ENCODE measurements around the gene TAP1. TPM values are rescaled to one million over a fixed set of nuclear protein-coding genes. Genes with fewer than 3 reads are reported as not detected.
"Not testable (repeated sequence)": the region's sequence is repeated elsewhere in the genome, so short reads cannot be mapped to it uniquely, and the experiment has no call there.

TAP1 gene
- total RNA-seq, 1 experiment from 2014 or later: 75.1 TPM

GRCh38 chr6:32886681-32887383 is 33.3 kb upstream of the TAP1 start:
- Mint-ChIP-seq H3K36me3 (ENCODE audit: insufficient read depth, unreplicated experiment) (no peaks in the 10 kb centered on the region), H3K27ac (ENCODE audit: unreplicated experiment) (no peak overlapping the region), H3K4me1 (ENCODE audit: low read depth, unreplicated experiment) (peaks cover 23% of the 10 kb centered on the region), H3K27me3 (ENCODE audit: unreplicated experiment) (no peaks in the 10 kb centered on the region), H3K9me3 (ENCODE audit: low read depth, unreplicated experiment) (no peaks in the 10 kb centered on the region), H3K4me3 (ENCODE audit: low read depth, unreplicated experiment) (no peak overlapping the region)
- intact Hi-C loops (cut with micrococcal nuclease; ENCODE audit: unreplicated experiment): no loop called here
- TF ChIP-seq, protein P1, sequence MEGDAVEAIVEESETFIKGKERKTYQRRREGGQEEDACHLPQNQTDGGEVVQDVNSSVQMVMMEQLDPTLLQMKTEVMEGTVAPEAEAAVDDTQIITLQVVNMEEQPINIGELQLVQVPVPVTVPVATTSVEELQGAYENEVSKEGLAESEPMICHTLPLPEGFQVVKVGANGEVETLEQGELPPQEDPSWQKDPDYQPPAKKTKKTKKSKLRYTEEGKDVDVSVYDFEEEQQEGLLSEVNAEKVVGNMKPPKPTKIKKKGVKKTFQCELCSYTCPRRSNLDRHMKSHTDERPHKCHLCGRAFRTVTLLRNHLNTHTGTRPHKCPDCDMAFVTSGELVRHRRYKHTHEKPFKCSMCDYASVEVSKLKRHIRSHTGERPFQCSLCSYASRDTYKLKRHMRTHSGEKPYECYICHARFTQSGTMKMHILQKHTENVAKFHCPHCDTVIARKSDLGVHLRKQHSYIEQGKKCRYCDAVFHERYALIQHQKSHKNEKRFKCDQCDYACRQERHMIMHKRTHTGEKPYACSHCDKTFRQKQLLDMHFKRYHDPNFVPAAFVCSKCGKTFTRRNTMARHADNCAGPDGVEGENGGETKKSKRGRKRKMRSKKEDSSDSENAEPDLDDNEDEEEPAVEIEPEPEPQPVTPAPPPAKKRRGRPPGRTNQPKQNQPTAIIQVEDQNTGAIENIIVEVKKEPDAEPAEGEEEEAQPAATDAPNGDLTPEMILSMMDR (IDR thresholded peaks at IDR 0.05; ENCODE audit: unreplicated experiment): no peak
- DNase-seq: no peak
- no TSS peak for BruUV-seq (replicated peaks)
- CTCF ChIA-PET: interaction anchor here (1.3 to 4.7 kb wide), 6 partner anchors 47 to 98 kb away, joined by 4 to 38 read pairs (median 9); partner anchors contain the start of genes HLA-DMA, HLA-DMB and TAP2

- intact Hi-C loops (cut with micrococcal nuclease; ENCODE audit: unreplicated experiment): loop anchor here (1.0 kb wide), 2 partner anchors 62 to 99 kb away; no protein-coding TSS in a partner anchor
- peaks cover 23% of the 10 kb centered on the region for H3K4me1 Mint-ChIP-seq (ENCODE audit: low read depth, unreplicated experiment)
- TF ChIP-seq, protein P1 (IDR thresholded peaks at IDR 0.05; ENCODE audit: unreplicated experiment): peak; percentile 64
- H3K9me3 Mint-ChIP-seq (ENCODE audit: low read depth, unreplicated experiment): no peaks in the 10 kb centered on the region
- CTCF ChIA-PET: interaction anchor here (0.6 to 4.7 kb wide), 10 partner anchors 9 to 99 kb away, joined by 3 to 38 read pairs (median 6); partner anchors contain the start of genes BRD2, HLA-DMA, HLA-DMB and TAP2
- H3K27ac Mint-ChIP-seq (ENCODE audit: unreplicated experiment): no peak overlapping the region
- H3K4me3 Mint-ChIP-seq (ENCODE audit: low read depth, unreplicated experiment): no peak overlapping the region
- H3K36me3 Mint-ChIP-seq (ENCODE audit: insufficient read depth, unreplicated experiment): no peaks in the 10 kb centered on the region
- DNase-seq: no peak
- no peaks in the 10 kb centered on the region for H3K27me3 Mint-ChIP-seq (ENCODE audit: unreplicated experiment)
- BruUV-seq (replicated peaks): no TSS peak
Measured at GRCh38 chr6:32885698-32886286, 32.3 kb upstream of the TAP1 start.

GRCh38 chr6:32883789-32884188 is 30.3 kb upstream of the TAP1 start:
- CTCF ChIA-PET: interaction anchor here (1.2 to 4.7 kb wide), 2 partner anchors 69 to 101 kb away, joined by 3 to 38 read pairs; partner anchors contain the start of gene HLA-DMA
- Mint-ChIP-seq H3K4me1 (ENCODE audit: low read depth, unreplicated experiment) (peaks cover 23% of the 10 kb centered on the region), H3K27me3 (ENCODE audit: unreplicated experiment) (no peaks in the 10 kb centered on the region), H3K4me3 (ENCODE audit: low read depth, unreplicated experiment) (no peak overlapping the region), H3K36me3 (ENCODE audit: insufficient read depth, unreplicated experiment) (no peaks in the 10 kb centered on the region), H3K9me3 (ENCODE audit: low read depth, unreplicated experiment) (no peaks in the 10 kb centered on the region), H3K27ac (ENCODE audit: unreplicated experiment) (no peak overlapping the region)
- intact Hi-C loops (cut with micrococcal nuclease; ENCODE audit: unreplicated experiment): no loop called here
- DNase-seq: no peak
- BruUV-seq (replicated peaks): no TSS peak
- TF ChIP-seq, protein P1 (IDR thresholded peaks at IDR 0.05; ENCODE audit: unreplicated experiment): no peak

GRCh38 chr6:32882879-32883250 is 29.4 kb upstream of the TAP1 start:
- H3K4me3 Mint-ChIP-seq (ENCODE audit: low read depth, unreplicated experiment): no peak overlapping the region
- CTCF ChIA-PET: interaction anchor here (1.3 to 4.7 kb wide), 2 partner anchors 70 to 102 kb away, joined by 9 to 38 read pairs; partner anchors contain the start of gene HLA-DMA
- no TSS peak for BruUV-seq (replicated peaks)
- peaks cover 23% of the 10 kb centered on the region for H3K4me1 Mint-ChIP-seq (ENCODE audit: low read depth, unreplicated experiment)
- H3K27ac Mint-ChIP-seq (ENCODE audit: unreplicated experiment): no peak overlapping the region
- no peaks in the 10 kb centered on the region for H3K27me3 Mint-ChIP-seq (ENCODE audit: unreplicated experiment)
- intact Hi-C loops (cut with micrococcal nuclease; ENCODE audit: unreplicated experiment): no loop called here
- H3K36me3 Mint-ChIP-seq (ENCODE audit: insufficient read depth, unreplicated experiment): no peaks in the 10 kb centered on the region
- H3K9me3 Mint-ChIP-seq (ENCODE audit: low read depth, unreplicated experiment): no peaks in the 10 kb centered on the region
- TF ChIP-seq, protein P1 (IDR thresholded peaks at IDR 0.05; ENCODE audit: unreplicated experiment): no peak
- DNase-seq: no peak

GRCh38 chr6:32880962-32881361 is 27.5 kb upstream of the TAP1 start:
- H3K27me3 Mint-ChIP-seq (ENCODE audit: unreplicated experiment); intact Hi-C loops (cut with micrococcal nuclease; ENCODE audit: unreplicated experiment); H3K4me3 Mint-ChIP-seq (ENCODE audit: low read depth, unreplicated experiment); DNase-seq; H3K36me3 Mint-ChIP-seq (ENCODE audit: insufficient read depth, unreplicated experiment); H3K4me1 Mint-ChIP-seq (ENCODE audit: low read depth, unreplicated experiment); H3K27ac Mint-ChIP-seq (ENCODE audit: unreplicated experiment); BruUV-seq (replicated peaks); H3K9me3 Mint-ChIP-seq (ENCODE audit: low read depth, unreplicated experiment): not testable (repeated sequence)
- CTCF ChIA-PET: interaction anchor here (0.5 to 1.1 kb wide), 2 partner anchors 104 to 442 kb away, joined by 3 to 5 read pairs; no protein-coding TSS in a partner anchor
